ENCODE results near the gene ELOVL5.

DNA sequence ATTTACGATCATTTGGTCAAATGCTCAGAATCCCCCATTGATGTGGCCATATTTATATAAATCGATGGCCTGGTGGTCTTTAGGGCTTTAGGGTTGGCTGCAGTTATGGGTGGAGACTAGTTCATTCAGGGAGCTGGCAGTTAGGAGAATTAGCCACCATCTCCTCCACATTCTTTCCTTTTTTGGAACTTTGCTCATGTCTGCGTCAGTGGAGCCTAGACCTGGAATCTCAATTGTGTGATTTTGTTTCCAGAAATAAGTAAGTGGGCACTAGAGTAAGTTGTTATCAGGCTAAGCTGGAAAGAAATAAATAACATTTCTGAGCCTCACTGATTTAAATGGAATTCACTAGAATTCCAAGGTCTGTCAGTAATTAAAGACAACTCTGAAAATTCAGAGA is 29.0 kb upstream of the ELOVL5 start:
- TF ChIP-seq CTCF (IDR thresholded peaks at IDR 0.05; ENCODE audit: low read depth, low read length, missing input control) = no peak
- no peak for TF ChIP-seq RAD21 (IDR thresholded peaks at IDR 0.05)
- TF ChIP-seq, protein P1, sequence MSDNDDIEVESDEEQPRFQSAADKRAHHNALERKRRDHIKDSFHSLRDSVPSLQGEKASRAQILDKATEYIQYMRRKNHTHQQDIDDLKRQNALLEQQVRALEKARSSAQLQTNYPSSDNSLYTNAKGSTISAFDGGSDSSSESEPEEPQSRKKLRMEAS (IDR thresholded peaks at IDR 0.05) = no peak
- TF ChIP-seq REST (IDR thresholded peaks at IDR 0.05) = no peak
- TF ChIP-seq YY1 (IDR thresholded peaks at IDR 0.05) = no peak
- TF ChIP-seq TAF1 (conservative IDR thresholded peaks at IDR 0.05) = no peak
- no peak for TF ChIP-seq FOXA1 (IDR thresholded peaks at IDR 0.05)
- no peak for TF ChIP-seq ZBTB33 (IDR thresholded peaks at IDR 0.05)
